Measurements from ENCODE around the gene OR10H3. TPM values are rescaled to one million over a fixed set of nuclear protein-coding genes. Genes with fewer than 3 reads are reported as not detected.

Gene OR10H3, protein sequence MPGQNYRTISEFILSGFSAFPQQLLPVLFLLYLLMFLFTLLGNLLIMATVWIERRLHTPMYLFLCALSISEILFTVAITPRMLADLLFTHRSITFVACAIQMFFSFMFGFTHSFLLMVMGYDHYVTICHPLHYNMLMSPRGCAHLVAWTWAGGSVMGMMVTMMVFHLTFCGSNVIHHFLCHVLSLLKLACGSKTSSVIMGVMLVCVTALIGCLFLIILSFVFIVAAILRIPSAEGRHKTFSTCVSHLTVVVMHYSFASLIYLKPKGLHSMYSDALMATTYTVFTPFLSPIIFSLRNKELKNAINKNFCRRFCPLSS
- total RNA-seq = not detected in 2 replicates

DNA sequence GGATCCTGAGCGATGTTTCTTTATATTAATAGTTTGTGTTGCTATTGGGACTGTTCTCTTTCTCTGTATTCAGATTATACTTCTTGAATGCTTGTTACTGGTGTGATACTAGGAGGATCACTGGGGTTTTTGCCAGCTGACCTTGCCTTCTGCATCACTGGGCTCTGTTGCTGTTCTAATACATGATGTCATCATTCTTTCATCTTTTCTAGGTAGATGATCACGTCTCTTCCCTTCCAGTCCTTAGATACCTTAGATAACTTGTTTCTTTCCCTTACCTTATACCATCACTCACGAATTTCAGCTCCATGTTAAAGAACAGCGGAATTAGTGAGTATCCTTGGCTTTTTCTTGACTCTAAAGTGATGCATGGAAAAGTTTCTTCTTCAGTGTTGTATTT is at the start of gene OR10H3:
TSS of gene OR10H3 (plus strand) at position 264 of the 400 bp plus-strand sequence. CDS start 3,408 bp downstream, outside the sequence.

DNA sequence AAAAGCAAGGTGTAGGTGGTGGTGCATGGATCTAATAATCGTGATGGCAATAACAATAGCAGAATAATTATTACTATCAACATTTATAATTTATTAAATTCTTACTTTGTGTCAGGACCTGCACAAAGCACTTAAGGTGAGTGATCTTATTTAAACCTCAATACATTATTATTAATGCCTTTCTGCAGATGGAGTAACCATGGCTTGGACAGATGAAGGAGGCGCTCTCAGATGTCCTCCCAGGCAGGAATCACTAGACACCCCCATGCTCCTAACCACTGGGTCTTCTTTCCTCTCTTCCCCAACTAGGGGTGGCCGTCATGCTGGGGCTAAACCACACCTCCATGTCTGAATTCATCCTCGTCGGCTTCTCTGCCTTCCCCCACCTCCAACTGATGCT is 10.1 kb upstream of the OR10H3 start, which contains the start of gene OR10H2:
TSS of gene OR10H2 (plus strand) at position 301 of the 400 bp plus-strand sequence. CDS start at position 321, 20 bp downstream.

DNA sequence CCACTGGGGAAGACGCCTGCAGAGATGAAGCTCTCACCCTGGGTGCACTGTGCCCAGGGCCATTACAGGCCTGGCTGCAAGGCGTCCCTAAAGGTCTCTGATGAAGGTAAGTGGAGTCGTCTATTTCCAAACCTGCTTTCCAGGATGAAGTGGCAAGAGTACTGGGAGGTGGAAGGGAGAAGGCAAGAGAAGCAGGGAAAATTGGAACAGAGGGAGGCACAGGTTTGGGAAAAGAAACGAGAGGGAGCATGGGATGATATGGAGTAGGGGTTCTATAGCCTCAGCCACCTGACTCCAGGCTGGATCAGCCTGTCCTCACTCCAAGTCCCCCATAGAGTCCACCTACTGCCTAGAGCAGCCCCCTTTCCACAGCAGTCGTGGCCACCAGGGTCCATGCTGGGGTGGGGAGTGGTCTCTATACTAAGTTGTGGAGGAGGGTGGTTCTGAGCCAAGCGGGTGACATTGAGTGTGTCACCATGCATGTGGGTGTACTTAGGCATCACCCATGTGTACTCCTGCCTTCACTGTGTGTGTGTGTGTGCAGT is 49.9 kb downstream of the OR10H3 start, which contains the start of gene OR10H5:
TSS of gene OR10H5 (plus strand) at position 51 of the 545 bp plus-strand sequence. CDS start 6,388 bp downstream, outside the sequence.

Other genes with a start within 250 kb of the OR10H3 start
- gene CYP4F22, start 229.5 kb upstream of the OR10H3 start, total RNA-seq = not detected in 2 replicates
- not detected in 2 replicates for gene CYP4F8, start 122.8 kb upstream of the OR10H3 start, total RNA-seq
- gene CYP4F3, start 97.1 kb upstream of the OR10H3 start, total RNA-seq = not detected in 2 replicates
- gene CYP4F12, start 64.9 kb upstream of the OR10H3 start, total RNA-seq = 0.39 and 2.6 TPM in 2 replicates
- not detected in 2 replicates for gene OR10H2, start 10.0 kb upstream of the OR10H3 start, total RNA-seq
- gene OR10H5, start 49.7 kb downstream of the OR10H3 start, total RNA-seq = not detected in 2 replicates
- not detected in 2 replicates for gene OR10H1, start 77.7 kb downstream of the OR10H3 start, total RNA-seq
- gene CYP4F2, start 160.1 kb downstream of the OR10H3 start, total RNA-seq = not detected in 2 replicates
- not detected in 2 replicates for gene CYP4F11, start 196.5 kb downstream of the OR10H3 start, total RNA-seq
- not detected in 2 replicates for gene OR10H4, start 211.0 kb downstream of the OR10H3 start, total RNA-seq